D721Med (cell line): ENCODE results near the gene SFTA2.

Experiments used
- DNase-seq: peaks from one replicate; pipeline ENCODE4 v3.0.0; 2011; ENCODE audit warnings: low spot score; ENCODE audit not compliant: insufficient read length
- FAIRE-seq: peaks from 2 replicates; lab custom pipeline; 2011; peaks lifted over from hg19 to GRCh38; lab: Jason Lieb, UNC
- TF ChIP-seq, protein P1 (sequence below): IDR thresholded peaks from 2 replicates; pipeline ENCODE4 v1.5.1; 2012; ENCODE audit warnings: mild to moderate bottlenecking, control low read depth; ENCODE audit not compliant: insufficient read depth; ENCODE audit errors: missing control alignments

Gene SFTA2

DNA sequence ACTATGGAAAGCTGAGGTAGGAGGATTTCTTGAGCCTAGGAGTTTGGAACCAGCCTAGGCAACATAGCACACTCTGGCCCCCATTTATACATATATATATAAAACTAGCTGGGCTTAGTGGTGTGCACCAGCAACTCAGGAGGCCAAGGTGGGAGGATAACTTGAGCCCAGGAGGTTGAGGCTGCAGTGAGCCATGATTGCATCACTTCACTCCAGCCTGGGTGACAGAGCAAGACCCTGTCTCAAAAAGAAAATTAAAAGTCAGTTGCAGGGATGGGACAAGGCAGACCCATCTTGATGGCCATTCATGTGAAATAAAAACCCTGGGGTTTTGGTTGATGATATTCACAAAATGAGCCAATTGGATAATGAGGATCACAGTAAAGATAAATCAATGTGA is 30.5 kb downstream of the SFTA2 start:
- TF ChIP-seq, protein P1, sequence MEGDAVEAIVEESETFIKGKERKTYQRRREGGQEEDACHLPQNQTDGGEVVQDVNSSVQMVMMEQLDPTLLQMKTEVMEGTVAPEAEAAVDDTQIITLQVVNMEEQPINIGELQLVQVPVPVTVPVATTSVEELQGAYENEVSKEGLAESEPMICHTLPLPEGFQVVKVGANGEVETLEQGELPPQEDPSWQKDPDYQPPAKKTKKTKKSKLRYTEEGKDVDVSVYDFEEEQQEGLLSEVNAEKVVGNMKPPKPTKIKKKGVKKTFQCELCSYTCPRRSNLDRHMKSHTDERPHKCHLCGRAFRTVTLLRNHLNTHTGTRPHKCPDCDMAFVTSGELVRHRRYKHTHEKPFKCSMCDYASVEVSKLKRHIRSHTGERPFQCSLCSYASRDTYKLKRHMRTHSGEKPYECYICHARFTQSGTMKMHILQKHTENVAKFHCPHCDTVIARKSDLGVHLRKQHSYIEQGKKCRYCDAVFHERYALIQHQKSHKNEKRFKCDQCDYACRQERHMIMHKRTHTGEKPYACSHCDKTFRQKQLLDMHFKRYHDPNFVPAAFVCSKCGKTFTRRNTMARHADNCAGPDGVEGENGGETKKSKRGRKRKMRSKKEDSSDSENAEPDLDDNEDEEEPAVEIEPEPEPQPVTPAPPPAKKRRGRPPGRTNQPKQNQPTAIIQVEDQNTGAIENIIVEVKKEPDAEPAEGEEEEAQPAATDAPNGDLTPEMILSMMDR, result no peak
- no peak for DNase-seq
- no peak for FAIRE-seq

DNA sequence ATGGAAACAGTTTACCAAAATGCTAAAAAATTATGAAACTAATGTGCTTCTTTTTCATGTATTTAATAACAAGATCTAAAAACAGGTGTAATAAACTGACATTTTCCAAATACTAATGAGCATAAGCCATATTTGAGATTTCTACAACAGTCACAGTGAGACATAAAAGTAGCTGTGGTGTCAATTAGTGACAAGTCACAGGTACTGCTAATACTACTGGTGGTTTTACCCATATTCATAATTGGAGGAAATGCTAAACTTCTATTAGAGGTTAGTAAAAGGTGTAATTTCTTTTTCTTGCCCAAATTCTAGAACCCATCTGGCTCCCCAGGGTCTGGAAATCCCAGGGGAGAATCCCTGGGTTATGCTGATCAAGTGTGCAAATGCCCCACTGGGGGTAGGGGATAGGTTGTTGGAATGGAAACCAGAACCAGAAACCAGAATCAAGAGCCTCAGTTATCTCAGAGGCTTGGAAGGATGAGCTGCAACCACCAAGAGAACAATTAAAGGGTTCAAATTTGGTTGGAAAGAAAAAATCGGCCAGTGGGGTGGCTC is 31.0 kb downstream of the SFTA2 start:
- TF ChIP-seq, protein P1, result no peak
- FAIRE-seq, result no peak
- DNase-seq, result no peak

DNA sequence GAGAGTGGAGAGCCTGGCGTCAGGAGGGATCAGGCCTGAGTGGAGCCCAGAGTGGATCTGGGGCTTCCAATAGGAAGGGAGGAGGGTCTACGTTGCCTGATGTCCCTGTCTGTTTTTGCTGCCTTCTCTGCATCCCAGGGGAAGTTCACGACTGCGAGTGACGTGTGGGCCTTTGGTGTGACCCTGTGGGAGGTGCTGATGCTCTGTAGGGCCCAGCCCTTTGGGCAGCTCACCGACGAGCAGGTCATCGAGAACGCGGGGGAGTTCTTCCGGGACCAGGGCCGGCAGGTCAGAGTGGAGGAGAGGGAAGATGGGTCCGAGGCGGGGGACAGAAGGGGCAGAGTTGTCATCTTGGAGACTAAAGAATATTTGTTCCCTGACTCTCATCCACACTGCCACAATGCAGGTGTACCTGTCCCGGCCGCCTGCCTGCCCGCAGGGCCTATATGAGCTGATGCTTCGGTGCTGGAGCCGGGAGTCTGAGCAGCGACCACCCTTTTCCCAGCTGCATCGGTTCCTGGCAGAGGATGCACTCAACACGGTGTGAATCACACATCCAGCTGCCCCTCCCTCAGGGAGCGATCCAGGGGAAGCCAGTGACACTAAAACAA is 33.1 kb downstream of the SFTA2 start:
- FAIRE-seq (no peak), DNase-seq (no peak)
- TF ChIP-seq, protein P1, result no peak

- TF ChIP-seq, protein P1, result no peak
- FAIRE-seq (no peak), DNase-seq (no peak)
These were observed 34.1 kb downstream of the SFTA2 start for GRCh38 chr6:30897882-30898281.

DNA sequence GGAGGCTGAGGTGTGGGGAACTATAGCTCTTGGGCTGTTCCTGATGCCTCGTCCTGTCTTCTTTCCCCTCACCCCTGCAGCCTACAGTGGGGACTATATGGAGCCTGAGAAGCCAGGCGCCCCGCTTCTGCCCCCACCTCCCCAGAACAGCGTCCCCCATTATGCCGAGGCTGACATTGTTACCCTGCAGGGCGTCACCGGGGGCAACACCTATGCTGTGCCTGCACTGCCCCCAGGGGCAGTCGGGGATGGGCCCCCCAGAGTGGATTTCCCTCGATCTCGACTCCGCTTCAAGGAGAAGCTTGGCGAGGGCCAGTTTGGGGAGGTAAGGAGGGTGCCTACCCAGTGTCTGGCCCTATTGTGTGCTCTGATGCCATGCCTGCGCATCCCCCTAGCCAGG is 35.4 kb downstream of the SFTA2 start:
- FAIRE-seq (no peak), DNase-seq (no peak)
- TF ChIP-seq, protein P1, result no peak

- FAIRE-seq, result no peak
- no peak for DNase-seq
- TF ChIP-seq, protein P1, result no peak
These were observed 36.6 kb downstream of the SFTA2 start for GRCh38 chr6:30895343-30895742.

DNA sequence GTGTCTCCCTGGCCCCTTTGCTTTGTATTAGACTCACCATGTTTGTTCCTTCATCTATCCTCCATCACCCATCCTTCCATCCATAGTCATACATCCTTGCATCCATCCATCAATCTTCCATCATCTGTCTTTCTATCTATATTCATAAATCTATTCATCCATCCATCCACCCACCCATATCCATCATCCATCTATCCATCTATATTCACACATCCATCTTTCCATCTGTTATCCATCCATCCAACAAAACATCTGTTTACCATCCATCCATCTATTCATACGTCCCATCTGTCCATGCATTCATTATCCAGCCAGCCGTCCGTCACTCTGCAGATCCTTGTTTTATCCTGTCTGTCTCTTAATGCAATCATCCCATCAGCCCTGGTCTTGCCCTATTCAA is 37.0 kb downstream of the SFTA2 start:
- TF ChIP-seq, protein P1, result no peak
- no peak for DNase-seq
- no peak for FAIRE-seq
